NB4 (cell line): ENCODE data around the gene LRP1B.

ENCODE experiments used
- DNase-seq: peaks from one replicate; pipeline ENCODE4 v3.0.0; 2010; ENCODE audit warnings: low read depth
- H3K4me3 ChIP-seq: one replicate; pipeline ENCODE4 v1.5.1; 2011; ENCODE audit warnings: mild to moderate bottlenecking, low read depth, low read length, moderate library complexity
- MYC ChIP-seq: IDR thresholded peaks from 2 replicates; pipeline ENCODE4 v1.6.1; 2011; ENCODE audit warnings: low read depth, low read length
- POLR2A ChIP-seq: IDR thresholded peaks from 2 replicates; pipeline ENCODE4 v1.6.1; 2011; ENCODE audit warnings: mild to moderate bottlenecking; ENCODE audit not compliant: insufficient read length; ENCODE audit errors: extremely low read depth
- TF ChIP-seq, protein P1 (sequence below): IDR thresholded peaks from one replicate; pipeline ENCODE4 v1.5.1; 2012; ENCODE audit warnings: low read depth, low read length
- TF ChIP-seq, protein P2 (sequence below): IDR thresholded peaks from 2 replicates; pipeline ENCODE4 v1.6.1; 2011; ENCODE audit warnings: low read depth, low read length

The LRP1B gene

DNA sequence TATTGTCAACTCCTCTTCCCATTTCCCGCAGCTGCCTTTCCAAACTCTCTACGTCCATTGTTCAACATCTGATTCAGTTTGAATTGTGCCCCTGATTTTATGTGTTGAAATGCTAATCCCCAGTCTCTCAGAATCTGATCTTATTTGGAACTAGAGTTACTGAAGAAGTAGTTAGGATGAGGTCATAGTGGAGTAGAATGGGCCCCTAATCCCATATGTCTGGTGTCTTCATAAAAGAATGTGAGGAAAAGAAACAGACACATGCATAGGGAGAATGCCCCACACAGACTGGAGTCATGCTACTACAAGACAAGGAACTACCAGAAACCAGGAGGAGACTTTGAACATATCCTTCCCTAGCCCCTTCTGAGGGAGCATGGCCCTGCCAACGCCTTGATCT, 99.2 kb downstream of the LRP1B start:
- no peak overlapping the region for H3K4me3 ChIP-seq
- TF ChIP-seq, protein P1, sequence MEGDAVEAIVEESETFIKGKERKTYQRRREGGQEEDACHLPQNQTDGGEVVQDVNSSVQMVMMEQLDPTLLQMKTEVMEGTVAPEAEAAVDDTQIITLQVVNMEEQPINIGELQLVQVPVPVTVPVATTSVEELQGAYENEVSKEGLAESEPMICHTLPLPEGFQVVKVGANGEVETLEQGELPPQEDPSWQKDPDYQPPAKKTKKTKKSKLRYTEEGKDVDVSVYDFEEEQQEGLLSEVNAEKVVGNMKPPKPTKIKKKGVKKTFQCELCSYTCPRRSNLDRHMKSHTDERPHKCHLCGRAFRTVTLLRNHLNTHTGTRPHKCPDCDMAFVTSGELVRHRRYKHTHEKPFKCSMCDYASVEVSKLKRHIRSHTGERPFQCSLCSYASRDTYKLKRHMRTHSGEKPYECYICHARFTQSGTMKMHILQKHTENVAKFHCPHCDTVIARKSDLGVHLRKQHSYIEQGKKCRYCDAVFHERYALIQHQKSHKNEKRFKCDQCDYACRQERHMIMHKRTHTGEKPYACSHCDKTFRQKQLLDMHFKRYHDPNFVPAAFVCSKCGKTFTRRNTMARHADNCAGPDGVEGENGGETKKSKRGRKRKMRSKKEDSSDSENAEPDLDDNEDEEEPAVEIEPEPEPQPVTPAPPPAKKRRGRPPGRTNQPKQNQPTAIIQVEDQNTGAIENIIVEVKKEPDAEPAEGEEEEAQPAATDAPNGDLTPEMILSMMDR: no peak
- TF ChIP-seq POLR2A (no peak), MYC (no peak)
- TF ChIP-seq, protein P2, sequence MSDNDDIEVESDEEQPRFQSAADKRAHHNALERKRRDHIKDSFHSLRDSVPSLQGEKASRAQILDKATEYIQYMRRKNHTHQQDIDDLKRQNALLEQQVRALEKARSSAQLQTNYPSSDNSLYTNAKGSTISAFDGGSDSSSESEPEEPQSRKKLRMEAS: no peak
- DNase-seq: no peak

DNA sequence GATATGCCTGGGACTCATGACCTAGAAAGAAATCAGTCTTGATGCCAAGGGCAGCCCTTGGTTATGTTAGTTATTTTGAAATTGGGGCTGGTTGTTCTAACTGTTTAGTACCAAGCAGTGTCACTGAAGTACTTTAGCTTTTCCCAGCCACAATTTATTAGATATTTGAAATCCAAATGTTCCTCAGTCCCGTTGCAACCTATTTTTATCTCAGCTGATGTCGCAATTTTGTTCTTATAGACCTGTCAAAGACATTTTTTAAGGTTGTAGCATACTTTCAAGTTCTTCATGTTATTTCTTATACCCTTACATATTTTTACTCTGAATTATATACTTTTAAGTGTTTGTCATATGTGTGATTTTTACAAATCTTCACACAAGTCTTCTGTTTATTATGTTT, 100.1 kb downstream of the LRP1B start:
- TF ChIP-seq MYC (no peak), POLR2A (no peak)
- TF ChIP-seq, protein P1: no peak
- TF ChIP-seq, protein P2: no peak
- H3K4me3 ChIP-seq: no peak overlapping the region
- DNase-seq: no peak

DNA sequence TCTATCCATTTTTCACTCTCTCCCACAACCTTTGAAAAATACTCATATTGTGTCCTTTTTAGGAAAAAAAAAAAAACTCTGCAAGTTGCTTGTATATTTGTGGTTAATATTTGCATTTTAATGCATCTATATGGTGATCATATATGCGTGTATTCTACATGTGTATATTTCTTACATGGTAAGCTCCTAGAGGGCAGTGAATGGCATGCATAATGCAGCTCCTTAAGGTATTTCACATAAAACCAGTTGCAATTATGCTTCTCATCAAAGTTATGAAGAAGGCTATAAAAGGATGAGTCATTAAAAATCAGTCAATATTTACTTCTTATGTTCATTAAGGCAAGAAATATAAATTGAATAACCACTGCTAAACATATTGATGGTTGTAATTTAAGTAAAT, 100.8 kb downstream of the LRP1B start:
- TF ChIP-seq MYC: no peak
- TF ChIP-seq, protein P1: no peak
- no peak for TF ChIP-seq POLR2A
- TF ChIP-seq, protein P2: no peak
- no peak overlapping the region for H3K4me3 ChIP-seq
- no peak for DNase-seq

DNA sequence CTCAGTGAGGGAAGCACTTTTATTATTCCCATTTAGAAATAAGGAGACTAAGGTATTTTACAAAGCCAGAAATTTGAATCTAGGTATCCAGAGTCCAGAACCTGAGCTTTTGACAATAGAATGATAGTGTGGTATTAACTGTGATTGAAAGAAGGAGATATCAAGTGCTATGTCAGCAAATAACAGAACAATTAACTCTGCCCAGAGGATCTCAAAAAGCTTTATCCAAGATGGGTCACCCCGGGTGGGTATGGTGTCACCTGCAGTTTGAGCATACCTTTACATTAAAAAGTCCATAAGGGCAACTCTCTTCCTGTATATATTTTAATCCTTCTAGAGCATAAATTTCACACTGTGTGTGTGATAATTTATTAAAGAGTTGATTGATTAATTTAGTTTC, 105.4 kb downstream of the LRP1B start:
- no peak for DNase-seq
- no peak overlapping the region for H3K4me3 ChIP-seq
- TF ChIP-seq MYC: no peak
- TF ChIP-seq, protein P2: no peak
- no peak for TF ChIP-seq POLR2A
- TF ChIP-seq, protein P1: no peak

DNA sequence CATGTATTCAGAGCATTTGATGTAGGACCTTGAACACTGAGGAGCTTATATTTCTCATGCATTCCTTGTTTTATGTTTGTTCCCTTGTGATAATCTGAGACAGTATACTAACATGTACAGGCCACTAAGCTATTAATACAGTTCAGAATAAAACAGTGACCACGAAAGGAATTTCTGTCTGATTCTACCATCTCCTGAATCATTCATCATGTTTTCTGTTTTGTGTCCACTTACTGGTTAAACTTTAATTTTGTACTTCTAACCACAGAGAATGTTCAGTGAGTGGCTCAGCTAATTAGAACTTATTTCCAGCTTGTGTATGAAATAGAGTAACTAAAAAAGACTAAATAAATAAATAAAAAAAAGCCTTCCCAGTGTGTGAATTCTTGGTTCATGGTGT, 110.4 kb downstream of the LRP1B start:
- H3K4me3 ChIP-seq: no peak overlapping the region
- TF ChIP-seq, protein P1: no peak
- no peak for TF ChIP-seq POLR2A
- TF ChIP-seq, protein P2: no peak
- TF ChIP-seq MYC: no peak
- no peak for DNase-seq

DNA sequence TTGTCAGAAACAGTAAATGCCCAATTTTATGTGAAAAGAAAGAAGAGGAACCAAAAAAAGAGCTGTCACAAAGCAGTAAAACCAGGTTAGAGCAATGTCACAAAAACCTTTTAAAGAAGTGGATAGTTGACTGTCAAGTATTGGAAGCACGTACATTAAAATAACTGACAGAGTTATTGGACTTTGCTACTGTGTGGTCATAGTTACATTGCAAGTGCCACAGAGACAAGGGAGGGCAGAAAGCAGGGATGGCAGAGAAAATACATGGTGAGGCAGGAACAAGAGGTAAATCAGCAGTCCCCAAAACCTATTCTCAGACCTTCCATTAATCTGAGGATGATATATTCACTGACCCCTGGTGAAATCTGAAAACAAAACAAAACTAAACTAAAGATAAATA, 116.3 kb downstream of the LRP1B start:
- TF ChIP-seq POLR2A (no peak), MYC (no peak)
- TF ChIP-seq, protein P2: no peak
- TF ChIP-seq, protein P1: no peak
- H3K4me3 ChIP-seq: no peak overlapping the region
- no peak for DNase-seq
